Peyer's patch (tissue), 4 donors: Measurements from ENCODE around the gene EIF1B.

Source experiments
- POLR2A ChIP-seq, 2 donors: fragments of 450-650 bp; IDR thresholded peaks; one replicate each; pipeline ENCODE4 v1.5.1; 2017; ENCODE audit warnings: antibody characterized with exemption in 2 of 2, mild to moderate bottlenecking in 2 of 2, moderate library complexity in 2 of 2
- TF ChIP-seq, protein P1 (sequence below), 6 experiments: fragments of 450-650 bp in 4 of 6; fragments of 200-600 bp in 2 of 6; sonication (generic) in 1 of 6; IDR thresholded peaks; one replicate each; pipeline ENCODE4 v1.5.1; 2017 to 2019; ENCODE audit warnings: antibody characterized with exemption in 6 of 6, mild to moderate bottlenecking in 3 of 6, moderate library complexity in 1 of 6

DNA sequence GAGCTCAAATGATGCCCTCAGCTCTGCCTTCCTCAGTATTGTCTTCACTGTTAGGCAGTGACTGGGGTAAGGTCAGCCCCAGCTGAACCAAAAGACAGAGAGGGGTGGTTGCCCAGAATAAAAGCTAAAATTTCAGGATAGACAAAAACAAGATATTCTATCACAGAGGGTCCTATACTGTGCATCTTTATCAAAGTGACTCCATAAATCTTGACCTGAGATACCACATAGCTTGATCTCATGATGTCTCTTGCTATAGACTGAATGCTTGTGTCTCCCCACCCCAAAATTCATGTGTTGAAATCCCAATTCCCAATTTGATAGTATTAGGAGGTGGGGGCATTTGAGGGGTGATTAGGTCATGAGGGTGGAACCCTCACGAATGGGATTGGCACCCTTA lies 30.4 kb downstream of the EIF1B start:
- TF ChIP-seq, protein P1, sequence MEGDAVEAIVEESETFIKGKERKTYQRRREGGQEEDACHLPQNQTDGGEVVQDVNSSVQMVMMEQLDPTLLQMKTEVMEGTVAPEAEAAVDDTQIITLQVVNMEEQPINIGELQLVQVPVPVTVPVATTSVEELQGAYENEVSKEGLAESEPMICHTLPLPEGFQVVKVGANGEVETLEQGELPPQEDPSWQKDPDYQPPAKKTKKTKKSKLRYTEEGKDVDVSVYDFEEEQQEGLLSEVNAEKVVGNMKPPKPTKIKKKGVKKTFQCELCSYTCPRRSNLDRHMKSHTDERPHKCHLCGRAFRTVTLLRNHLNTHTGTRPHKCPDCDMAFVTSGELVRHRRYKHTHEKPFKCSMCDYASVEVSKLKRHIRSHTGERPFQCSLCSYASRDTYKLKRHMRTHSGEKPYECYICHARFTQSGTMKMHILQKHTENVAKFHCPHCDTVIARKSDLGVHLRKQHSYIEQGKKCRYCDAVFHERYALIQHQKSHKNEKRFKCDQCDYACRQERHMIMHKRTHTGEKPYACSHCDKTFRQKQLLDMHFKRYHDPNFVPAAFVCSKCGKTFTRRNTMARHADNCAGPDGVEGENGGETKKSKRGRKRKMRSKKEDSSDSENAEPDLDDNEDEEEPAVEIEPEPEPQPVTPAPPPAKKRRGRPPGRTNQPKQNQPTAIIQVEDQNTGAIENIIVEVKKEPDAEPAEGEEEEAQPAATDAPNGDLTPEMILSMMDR (IDR thresholded peaks at IDR 0.05), result no peak
- no peak for TF ChIP-seq POLR2A (IDR thresholded peaks at IDR 0.05)
